HG03280 (cell line): Measurements from ENCODE around the gene RAB44.

Experiments
- ATAC-seq: cut with Tn5 transposase; IDR thresholded peaks from one replicate; pipeline ENCODE4 v1.9.1; 2021; ENCODE audit warnings: mild to moderate bottlenecking, moderate library complexity; ENCODE audit not compliant: unreplicated experiment

The RAB44 gene

DNA sequence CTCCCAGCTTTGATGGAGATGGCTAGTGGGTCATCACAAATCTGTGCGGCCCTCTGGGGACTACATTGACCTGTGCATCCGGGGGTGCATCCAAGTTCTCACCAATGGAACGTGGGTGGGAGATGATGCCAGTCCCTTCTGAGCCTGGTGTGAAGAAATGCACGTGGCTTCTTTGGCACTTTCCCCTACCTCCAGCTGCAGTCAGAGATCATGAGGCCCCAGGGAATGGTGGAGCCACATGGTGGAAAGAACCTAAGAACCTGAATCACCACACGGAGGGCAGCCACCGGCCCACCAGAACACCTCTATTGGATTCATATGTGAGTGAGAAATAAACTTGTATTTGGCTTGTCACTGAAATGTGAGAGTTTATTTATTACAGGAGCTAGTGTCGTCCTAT, 29.0 kb upstream of the RAB44 start:
- no peak for ATAC-seq

DNA sequence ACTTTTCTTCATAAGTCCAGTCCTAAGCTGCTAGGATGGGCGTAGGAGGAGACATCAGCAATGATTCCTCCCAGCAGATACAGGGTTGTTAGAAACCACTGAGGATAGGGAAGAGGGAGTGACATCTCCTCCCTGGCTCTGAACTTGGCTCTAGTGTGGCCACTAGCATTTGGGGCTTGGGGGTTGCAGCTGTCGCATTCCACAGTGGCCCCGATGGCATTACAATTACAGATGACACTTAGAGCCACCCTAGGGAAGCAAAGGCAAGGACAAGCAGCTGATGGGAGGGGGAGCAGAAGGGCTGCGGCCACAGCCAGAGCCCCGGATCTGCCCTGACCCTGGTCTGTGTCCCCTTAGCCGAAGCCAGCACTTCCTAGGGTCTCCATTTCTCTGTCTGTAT, 28.6 kb upstream of the RAB44 start:
- no peak for ATAC-seq

GRCh38 chr6:36670271-36670670, 27.4 kb upstream of the RAB44 start:
- ATAC-seq: no peak

DNA sequence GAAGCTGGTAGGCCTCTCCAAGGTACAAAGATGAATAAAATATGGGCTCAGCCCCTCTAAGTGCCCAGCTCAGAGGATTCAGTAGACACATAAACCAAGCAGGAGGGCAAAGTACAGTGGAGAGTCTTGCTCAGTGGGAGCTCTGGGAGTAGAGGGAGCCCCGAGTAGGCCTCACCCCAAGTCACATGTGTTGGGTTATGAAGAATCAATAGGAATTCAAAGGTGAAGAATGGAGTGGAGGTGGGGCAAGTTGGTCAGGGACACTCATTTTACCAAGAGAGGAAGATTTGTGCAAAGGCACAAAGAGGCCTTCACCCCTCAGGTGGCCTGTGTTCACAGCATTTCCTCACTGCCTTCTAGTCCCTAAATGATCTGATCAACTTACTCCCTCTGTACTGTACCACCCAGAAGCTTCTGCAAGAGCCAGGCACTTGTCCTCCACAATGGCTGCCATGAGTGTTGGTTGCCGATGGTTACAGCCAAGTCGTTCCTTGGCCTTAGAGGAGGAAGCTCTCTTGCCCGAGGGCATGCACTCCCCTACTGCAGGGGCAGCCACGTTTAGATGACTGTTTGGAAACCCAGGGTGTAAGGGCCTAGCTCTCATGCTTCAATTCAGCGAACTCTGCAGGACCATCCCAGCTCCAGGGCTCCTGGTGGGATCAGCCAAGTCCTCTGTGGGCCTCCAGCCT, 25.8 kb upstream of the RAB44 start:
- ATAC-seq: no peak

DNA sequence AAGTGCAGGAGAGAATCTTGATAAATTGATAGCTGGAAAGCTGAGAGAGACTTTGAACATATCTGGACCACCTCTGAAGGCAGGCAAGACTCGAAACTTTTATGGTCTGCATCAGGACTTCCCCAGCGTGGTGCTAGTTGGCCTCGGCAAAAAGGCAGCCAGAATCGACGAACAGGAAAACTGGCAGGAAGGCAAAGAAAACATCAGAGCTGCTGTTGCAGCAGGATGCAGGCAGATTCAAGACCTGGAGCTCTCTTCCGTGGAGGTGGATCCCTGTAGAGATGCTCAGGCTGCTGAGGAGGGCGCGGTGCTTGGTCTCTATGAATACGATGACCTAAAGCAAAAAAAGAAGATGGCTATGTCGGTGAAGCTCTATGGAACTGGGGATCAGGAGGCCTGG, 23.7 kb upstream of the RAB44 start:
- no peak for ATAC-seq

DNA sequence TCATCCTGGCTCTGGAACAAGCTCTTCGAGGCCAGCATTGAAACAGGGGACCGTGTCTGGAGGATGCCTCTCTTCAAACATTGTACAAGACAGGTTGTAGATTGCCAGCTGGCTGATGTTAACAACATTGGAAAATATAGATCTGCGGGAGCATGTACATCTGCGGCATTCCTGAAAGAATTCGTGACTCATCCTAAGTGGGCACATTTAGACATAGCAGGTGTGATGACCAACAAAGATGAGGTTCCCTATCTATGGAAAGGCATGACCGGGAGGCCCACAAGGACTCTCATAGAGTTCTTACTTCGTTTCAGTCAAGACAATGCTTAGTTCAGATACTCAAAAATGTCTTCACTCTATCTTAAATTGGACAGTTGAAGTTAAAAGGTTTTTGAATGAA, 22.7 kb upstream of the RAB44 start:
- no peak for ATAC-seq

- no peak for ATAC-seq
Measured at GRCh38 chr6:36676141-36677058, 21.2 kb upstream of the RAB44 start.

DNA sequence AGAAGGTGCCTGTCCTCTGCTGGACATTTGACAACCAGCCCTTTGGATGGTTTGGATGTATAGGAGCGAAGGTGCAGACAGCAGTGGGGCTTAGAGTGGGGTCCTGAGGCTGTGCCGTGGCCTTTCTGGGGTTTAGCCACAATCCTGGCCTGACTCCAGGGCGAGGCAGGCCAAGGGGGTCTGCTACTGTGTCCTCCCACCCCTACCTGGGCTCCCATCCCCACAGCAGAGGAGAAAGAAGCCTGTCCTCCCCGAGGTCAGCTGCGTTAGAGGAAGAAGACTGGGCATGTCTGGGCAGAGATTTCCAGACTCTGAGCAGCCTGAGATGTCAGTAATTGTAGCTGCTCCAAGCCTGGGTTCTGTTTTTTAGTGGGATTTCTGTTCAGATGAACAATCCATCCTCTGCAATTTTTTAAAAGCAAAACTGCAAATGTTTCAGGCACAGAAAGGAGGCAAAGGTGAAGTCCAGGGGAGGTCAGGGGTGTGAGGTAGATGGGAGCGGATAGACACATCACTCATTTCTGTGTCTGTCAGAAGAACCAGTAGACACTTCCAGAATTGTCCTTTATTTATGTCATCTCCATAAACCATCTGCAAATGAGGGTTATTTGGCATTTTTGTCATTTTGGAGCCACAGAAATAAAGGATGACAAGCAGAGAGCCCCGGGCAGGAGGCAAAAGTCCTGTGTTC, 20.4 kb upstream of the RAB44 start:
- ATAC-seq: no peak

- no peak for ATAC-seq
Measured at GRCh38 chr6:36677753-36678487, 19.7 kb upstream of the RAB44 start.

DNA sequence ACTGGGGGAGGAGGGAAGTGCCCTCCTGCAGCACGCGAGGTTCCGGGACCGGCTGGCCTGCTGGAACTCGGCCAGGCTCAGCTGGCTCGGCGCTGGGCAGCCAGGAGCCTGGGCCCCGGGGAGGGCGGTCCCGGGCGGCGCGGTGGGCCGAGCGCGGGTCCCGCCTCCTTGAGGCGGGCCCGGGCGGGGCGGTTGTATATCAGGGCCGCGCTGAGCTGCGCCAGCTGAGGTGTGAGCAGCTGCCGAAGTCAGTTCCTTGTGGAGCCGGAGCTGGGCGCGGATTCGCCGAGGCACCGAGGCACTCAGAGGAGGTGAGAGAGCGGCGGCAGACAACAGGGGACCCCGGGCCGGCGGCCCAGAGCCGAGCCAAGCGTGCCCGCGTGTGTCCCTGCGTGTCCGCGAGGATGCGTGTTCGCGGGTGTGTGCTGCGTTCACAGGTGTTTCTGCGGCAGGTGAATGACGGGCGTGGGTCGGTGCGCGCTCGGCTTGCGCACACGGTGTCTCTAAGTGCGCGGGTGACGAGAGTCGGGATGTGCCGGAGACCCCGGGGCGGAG, 19.1 kb upstream of the RAB44 start, which contains the start of gene CDKN1A:
Gene CDKN1A (plus strand): TSS at position 227 of the 555 bp plus-strand sequence. CDS start 5,388 bp downstream, outside the sequence.
- peak; percentile 48 for ATAC-seq

DNA sequence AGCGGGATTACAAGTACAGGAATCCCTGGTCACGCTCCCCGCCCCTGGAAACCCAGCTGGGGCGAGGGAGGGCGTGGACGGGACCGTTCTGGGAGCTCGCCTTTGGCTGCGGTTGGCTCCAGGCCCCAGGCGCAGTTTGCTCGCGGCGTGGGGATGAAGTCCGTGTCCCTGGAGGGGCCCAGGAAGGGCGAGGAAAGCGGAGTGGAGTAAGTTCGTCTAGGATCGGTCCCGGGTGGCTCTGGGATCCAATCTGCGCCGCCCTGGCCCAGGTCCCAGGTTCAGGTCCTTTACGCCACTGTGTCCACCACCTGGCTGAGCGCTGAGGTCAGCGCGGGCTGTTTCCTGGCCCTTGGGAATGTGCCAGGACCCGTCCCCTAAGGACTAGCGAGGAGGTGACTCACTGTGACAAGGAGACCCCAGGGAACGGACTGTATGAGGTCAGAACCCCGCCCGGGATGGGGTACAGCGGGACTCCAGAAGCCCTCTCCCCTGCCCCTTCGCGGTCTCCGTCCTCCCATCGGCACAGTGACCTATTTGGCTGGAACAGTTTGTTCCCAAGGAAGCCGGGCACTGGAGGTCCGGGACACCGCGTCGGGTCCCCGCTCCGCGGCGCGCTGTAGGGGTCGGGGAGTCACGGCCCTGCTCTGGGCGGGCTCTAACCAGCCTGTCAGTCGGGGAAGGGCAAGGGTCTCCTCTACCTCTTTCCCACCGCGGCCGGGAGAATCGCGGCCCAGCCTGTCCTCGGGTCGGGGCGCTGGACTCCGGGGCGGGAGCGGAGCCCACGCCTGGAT, 18.4 kb upstream of the RAB44 start:
- ATAC-seq: no peak

DNA sequence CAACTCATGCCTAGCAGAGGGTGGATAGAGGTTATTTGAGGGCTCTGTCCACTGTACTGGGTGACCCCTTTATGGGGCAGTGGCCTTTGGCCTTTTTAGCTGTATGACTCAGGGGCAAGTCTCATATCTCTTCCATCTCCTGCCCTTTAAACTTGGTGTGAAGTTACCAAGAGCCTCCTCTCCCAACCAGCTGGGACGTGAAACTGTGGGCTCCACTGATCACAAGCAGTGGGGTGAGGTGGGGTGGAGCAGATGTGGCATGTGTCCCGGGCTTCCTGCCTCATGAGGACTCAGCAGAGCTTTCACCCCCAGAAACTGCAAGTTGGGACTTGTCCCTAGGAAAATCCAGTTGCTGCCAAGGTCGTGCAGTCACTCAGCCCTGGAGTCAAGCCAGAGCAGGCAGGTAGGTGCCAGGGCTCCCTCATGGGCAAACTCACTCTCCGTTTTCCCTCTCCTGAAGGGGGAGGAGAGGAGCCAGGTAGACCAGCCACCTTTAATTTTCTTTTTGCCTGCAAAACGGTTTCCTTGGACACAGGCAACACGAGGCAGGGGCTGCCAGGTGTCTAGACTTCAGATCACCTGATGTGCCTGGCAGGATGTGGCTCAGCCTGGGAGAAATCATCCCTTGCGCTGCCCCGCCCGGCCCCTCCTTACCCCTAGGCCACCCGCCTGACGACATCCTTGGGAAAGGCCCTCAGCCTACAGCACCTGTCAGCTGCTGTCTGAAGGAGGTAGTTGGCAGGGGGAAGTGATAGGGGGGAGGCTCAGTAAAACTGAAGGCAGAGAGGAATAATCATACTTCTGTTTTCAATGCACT, 15.1 kb upstream of the RAB44 start:
- no peak for ATAC-seq

DNA sequence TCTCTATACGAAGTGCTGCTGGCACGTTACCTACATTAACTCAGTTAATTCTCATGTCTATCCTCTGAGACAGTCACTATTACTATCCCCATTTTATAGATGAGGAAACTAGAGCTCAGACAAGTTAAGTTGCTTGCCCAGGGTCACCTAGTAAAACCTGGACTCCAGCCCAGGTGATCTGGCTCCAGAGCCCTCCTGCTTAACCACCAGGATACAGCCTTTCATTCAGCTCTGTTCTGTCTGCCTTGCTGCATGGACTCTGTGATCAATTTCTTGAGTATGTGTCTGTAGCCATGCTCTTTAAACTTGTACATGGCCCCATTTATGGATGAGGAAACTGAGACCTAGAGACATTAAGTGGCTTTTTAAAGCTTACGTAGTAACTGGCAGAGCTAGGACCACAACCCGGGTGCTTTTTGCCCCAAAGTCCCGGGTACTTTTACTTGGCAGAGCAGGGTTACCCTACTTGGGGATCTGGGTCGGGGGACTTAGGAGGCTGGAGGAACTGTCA, 14.4 kb upstream of the RAB44 start:
- ATAC-seq: no peak

- no peak for ATAC-seq
Measured at GRCh38 chr6:36683656-36684446, 13.8 kb upstream of the RAB44 start.

GRCh38 chr6:36684447-36684812, 13.2 kb upstream of the RAB44 start:
- no peak for ATAC-seq

GRCh38 chr6:36685166-36685924, 12.3 kb upstream of the RAB44 start:
- ATAC-seq: no peak
